GM18861 (cell line): ENCODE data around the gene TGFA.

ENCODE experiments used
- ATAC-seq: cut with Tn5 transposase; IDR thresholded peaks from one replicate; pipeline ENCODE4 v1.9.1; 2021; ENCODE audit not compliant: unreplicated experiment

The TGFA gene

DNA sequence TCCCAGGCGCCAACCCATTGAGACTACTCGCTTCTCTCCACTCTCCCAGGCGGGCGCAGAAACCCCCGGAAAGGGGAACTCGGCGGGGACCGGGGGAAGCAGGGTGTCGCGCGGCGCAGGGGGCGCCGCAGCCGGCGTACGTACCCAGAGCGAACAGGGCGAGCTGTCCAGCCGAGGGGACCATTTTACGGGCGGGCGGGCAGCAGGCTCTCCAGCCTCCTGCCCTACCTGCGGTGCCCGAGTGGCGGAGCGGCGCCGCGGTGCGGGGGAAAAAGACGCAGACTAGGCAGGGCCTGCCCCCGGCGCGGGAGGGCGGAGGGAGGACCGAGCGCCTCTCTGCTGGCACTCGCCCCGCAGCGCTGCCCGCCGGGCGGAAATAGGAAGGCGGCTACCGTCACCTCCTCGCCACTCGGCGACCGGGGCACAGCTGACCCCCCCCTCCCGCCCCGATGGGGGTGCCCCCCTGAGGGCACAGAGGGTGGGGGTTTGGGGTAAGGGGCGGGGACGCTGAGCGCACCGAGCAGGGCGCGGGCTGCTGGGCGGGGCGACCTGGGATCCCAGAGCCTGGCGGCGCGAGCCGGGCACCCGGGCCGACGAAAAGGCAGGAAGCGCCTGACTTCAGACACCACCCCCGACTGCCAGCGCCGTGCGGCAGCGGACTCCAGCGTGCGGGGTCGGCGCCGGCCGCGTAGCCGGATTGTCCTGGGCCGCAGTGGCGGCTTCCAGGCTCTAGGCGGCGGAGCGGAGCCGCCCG is at the start of gene TGFA:
TGFA (minus strand) TSS at position 243 of the 754 bp plus-strand sequence; CDS start at position 184, 59 bp downstream.
- ATAC-seq: no peak

DNA sequence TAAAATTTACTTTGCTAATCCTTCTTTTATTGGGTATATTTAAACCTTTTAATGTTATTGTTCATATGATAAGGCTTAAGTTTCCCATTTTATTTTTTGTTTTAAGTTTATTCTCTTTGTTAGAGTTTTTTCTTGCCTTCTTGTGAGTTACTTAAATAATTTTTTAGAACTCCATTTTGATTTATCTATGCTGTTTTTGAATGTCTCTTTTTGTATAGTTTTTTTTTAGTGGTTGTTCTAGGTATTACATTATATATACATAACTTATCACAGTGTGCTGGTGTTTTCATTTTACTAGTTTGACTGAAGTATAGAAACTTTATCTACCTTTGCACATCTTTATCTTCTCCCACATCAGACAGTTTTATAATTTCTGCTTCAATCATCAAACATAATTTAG is 49.4 kb upstream of the TGFA start:
- no peak for ATAC-seq

GRCh38 chr2:70598197-70598596 is 44.6 kb upstream of the TGFA start:
- ATAC-seq: no peak

DNA sequence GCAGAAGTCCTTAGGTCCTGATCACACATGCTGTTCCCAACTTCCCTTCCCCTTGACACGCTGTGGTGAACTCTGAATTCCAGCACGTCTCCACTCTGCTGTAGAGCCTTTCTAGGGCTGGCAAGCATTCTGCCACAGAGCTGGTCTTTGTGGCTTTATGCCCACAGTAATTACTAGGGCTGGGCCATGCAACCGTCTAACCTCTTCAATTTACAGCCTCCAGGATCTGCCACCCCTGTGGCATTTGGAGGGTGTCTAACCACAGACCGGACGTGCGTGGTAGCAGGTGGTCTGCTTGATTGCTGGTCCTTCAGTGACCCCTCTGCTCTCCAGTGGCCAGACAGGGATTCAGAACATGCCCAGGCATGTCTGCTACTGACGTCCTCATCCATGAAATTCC is 43.1 kb upstream of the TGFA start:
- ATAC-seq: no peak

- ATAC-seq: no peak
These were observed 42.7 kb upstream of the TGFA start for GRCh38 chr2:70596293-70596692.

DNA sequence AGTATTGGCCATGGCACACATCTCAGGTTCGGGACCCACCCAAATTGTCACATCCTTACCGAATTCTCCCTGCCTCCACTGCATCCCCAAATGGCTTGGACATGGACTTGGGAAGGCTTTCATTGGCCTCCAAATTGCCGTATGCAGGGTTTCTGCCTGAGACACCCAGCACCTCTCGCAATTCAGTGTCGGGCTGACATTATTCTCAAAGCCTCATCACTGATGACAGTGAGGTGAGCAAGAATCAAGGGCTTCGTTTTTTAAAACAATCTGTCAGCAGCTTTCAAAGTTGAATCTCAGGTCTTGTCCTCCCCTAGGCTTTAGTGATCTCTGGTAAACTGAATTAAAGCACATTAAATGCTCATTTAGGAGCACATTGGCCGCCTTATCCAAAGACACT is 29.5 kb upstream of the TGFA start:
- no peak for ATAC-seq

GRCh38 chr2:70580352-70580751 is 26.7 kb upstream of the TGFA start:
- ATAC-seq: no peak

- no peak for ATAC-seq
These were observed 21.0 kb upstream of the TGFA start for GRCh38 chr2:70574618-70575017.

- no peak for ATAC-seq
These were observed 20.5 kb upstream of the TGFA start for GRCh38 chr2:70574109-70574508.

DNA sequence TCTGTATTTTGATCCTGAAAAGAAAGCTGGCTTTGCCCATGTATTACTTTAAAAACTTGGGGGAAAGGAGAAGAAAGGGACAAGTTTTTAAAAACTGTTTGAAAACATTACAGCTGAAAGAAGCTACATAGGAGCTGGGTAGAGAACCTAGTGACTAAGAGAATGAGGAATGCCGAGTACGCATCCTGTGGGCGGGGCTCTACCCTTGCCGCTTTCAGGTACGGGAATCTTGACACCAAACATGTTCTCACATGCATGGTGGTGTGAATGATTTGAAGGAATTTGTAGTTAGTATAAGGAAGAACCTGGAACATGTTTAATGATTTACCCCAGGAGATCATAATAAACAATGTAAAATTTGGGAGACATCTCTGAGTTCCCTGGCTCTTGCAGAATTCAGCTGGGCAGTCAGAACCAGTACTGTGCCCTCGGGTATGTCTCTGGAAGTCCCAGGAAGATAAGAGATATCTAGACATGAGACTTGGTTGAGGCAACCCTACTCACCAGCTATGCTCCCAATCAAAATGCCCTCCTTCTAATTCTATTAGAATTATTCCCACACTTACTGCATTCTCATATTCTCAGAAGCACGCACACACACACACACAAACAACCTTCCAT is 16.5 kb upstream of the TGFA start:
- ATAC-seq: no peak

GRCh38 chr2:70569559-70569958 is 15.9 kb upstream of the TGFA start:
- no peak for ATAC-seq

GRCh38 chr2:70566906-70567305 is 13.3 kb upstream of the TGFA start:
- ATAC-seq: no peak

DNA sequence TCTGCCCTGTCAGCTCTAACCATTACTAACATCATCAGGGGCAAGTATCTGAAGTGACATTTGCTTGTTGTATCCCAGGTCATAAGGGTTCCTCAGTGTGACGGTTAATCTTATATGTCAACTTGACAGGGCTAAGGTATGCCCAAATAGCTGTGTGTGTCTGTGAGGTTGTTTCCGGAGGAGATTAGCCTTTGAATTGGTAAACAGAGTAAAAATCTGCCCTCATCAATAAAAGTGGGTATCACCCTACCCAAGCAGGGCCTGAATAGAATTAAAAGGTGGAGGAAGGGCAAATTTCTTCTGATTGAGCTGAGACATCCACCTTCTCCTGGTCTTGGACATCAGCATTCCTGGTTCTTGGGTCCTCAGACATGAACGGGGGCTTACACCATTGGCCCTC is 12.8 kb upstream of the TGFA start:
- no peak for ATAC-seq

DNA sequence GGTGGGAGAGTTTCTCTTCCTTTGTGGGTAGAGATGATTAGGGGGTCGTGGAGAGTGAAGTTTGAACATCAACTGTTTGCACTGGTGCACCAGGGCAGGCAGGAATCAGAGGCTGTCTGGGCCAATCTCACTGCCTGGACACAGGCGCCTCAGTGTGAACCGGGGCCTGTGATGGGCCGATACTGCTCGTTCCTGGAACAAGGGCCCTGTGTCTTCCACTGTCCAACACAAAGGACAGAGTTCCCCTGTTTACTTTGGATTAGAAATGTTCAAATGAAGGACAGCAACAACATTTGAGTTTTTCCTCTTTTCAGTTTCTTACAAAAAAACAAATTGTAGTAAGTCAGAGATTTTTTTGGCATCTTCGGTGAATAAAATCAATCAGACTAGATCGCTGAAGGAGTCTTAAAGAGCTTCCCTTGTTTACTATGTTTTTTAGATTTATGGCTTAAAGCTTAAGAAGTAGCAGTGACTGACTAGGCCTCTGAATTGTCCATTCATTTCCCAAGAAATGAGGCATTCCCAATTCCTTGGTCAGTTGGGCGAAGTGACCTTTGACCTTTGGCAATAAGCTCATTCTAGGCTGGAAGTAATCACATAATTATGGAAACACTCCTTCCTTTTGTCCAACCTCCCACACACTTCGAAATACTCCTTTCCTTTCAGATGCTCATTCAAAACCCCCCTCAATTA is 11.6 kb upstream of the TGFA start:
- no peak for ATAC-seq

GRCh38 chr2:70561893-70562292 is 8.3 kb upstream of the TGFA start:
- ATAC-seq: no peak

GRCh38 chr2:70560442-70560841 is 6.8 kb upstream of the TGFA start:
- no peak for ATAC-seq

DNA sequence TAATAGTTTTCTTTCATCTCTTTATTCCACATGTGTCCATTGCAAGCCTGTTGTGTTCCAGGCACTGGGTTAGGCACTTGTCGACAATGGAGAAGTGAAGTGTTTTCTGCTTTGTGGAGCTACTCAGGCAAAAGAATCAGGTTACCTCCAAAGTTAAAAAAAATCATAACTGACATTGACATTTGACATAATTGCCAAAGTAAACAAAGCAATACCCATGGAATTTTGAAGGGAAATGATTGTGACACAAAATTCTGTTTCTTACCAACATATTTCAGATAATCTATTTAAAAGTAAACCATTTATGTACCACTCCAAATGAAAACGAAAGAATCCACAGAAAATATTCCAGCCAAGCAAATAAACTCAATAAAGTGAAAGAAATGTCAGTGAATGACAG is 6.4 kb upstream of the TGFA start:
- no peak for ATAC-seq

- no peak for ATAC-seq
These were observed 4.7 kb upstream of the TGFA start for GRCh38 chr2:70558195-70558808.

GRCh38 chr2:70557171-70557838 is 3.7 kb upstream of the TGFA start:
- ATAC-seq: no peak

GRCh38 chr2:70556608-70557007 is 3.0 kb upstream of the TGFA start:
- ATAC-seq: no peak

DNA sequence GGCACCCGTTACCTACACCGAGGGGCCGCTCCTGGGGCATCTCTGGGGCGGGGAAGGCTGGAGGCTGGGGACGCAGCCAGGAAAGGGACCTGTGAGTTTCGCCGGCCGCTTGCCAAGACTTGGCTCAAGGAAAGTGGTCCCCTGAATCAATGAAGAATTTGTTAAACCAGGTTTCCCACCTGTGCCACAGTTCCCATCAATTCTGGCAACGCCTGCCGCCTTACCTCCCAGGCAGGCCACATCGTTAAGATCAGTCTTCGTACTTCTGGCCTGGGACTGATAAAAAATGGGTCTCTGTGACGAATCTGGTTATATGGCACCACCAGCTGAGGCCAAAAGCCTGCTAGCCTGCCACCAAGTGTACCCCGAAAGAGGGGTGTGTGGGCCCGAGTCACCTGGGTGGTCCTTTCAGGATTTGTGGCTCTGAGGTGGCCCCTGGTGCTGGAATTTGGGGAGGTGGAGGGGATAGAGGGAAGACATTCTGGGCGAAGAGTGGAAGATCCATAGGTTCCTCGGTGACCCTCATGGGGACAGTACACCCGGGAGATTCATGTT is 789 bp upstream of the TGFA start:
- ATAC-seq: no peak
